Measurements from ENCODE around the gene SMAD3. TPM values are rescaled to one million over a fixed set of nuclear protein-coding genes. Genes with fewer than 3 reads are reported as not detected.

Gene SMAD3
- polyA plus RNA-seq, 1 experiment, result 59.4 TPM

- ChIA-PET CTCF (interaction anchor here (0.7 to 1.8 kb wide), 3 partner anchors 76 to 385 kb away, joined by 3 to 5 read pairs (median 3); no protein-coding TSS in a partner anchor), POLR2A (no interaction called here)
- Histone ChIP-seq H3K27me3 (ENCODE audit: control insufficient read depth, insufficient read depth, low read length) (no peaks in the 10 kb centered on the region), H3K4me3 (ENCODE audit: low read depth, low read length) (no peak overlapping the region), H3K36me3 (ENCODE audit: control insufficient read depth, insufficient read depth, low read length) (no peaks in the 10 kb centered on the region)
- DNase-seq (ENCODE audit: low read depth), result peak; percentile 42
- no peak for TF ChIP-seq CTCF (IDR thresholded peaks at IDR 0.05; ENCODE audit: insufficient read depth, low read depth, low read length)
Observed at GRCh38 chr15:67048281-67049279, 16.8 kb upstream of the SMAD3 start.

- no peak overlapping the region for H3K4me3 ChIP-seq (ENCODE audit: low read depth, low read length)
- DNase-seq (ENCODE audit: low read depth), result peak; percentile 63
- no peak for TF ChIP-seq CTCF (IDR thresholded peaks at IDR 0.05; ENCODE audit: insufficient read depth, low read depth, low read length)
- H3K27me3 ChIP-seq (ENCODE audit: control insufficient read depth, insufficient read depth, low read length), result no peaks in the 10 kb centered on the region
- H3K36me3 ChIP-seq (ENCODE audit: control insufficient read depth, insufficient read depth, low read length), result no peaks in the 10 kb centered on the region
- ChIA-PET POLR2A (interaction anchor here (0.6 kb wide), 1 partner anchor 21 kb away, joined by 3 read pairs; no protein-coding TSS in a partner anchor), CTCF (interaction anchor here (0.7 to 1.8 kb wide), 3 partner anchors 25 to 103 kb away, joined by 3 to 5 read pairs (median 4); no protein-coding TSS in a partner anchor)
Observed at GRCh38 chr15:67049351-67050044, 15.9 kb upstream of the SMAD3 start.

GRCh38 chr15:67050062-67050461, 15.3 kb upstream of the SMAD3 start:
- DNase-seq (ENCODE audit: low read depth), result no peak
- POLR2A ChIA-PET, result interaction anchor here (0.6 kb wide), 1 partner anchor 20 kb away, joined by 3 read pairs; no protein-coding TSS in a partner anchor
- CTCF ChIA-PET, result interaction anchor here (1.4 to 1.8 kb wide), 2 partner anchors 25 to 104 kb away, joined by 4 to 5 read pairs; no protein-coding TSS in a partner anchor

GRCh38 chr15:67050522-67051087, 14.8 kb upstream of the SMAD3 start:
- no peak for DNase-seq (ENCODE audit: low read depth)
- CTCF ChIA-PET, result interaction anchor here (1.4 to 1.8 kb wide), 2 partner anchors 26 to 104 kb away, joined by 4 to 5 read pairs; no protein-coding TSS in a partner anchor
- no peak for TF ChIP-seq CTCF (IDR thresholded peaks at IDR 0.05; ENCODE audit: insufficient read depth, low read depth, low read length)
- Histone ChIP-seq H3K36me3 (ENCODE audit: control insufficient read depth, insufficient read depth, low read length) (no peaks in the 10 kb centered on the region), H3K4me3 (ENCODE audit: low read depth, low read length) (no peak overlapping the region), H3K27me3 (ENCODE audit: control insufficient read depth, insufficient read depth, low read length) (no peaks in the 10 kb centered on the region)
- POLR2A ChIA-PET, result no interaction called here

More at GRCh38 chr15:67050062-67050461, 15.3 kb upstream of the SMAD3 start:
- no peak overlapping the region for H3K4me3 ChIP-seq (ENCODE audit: low read depth, low read length)
- TF ChIP-seq CTCF (IDR thresholded peaks at IDR 0.05; ENCODE audit: insufficient read depth, low read depth, low read length), result no peak
- no peaks in the 10 kb centered on the region for H3K36me3 ChIP-seq (ENCODE audit: control insufficient read depth, insufficient read depth, low read length)
- H3K27me3 ChIP-seq (ENCODE audit: control insufficient read depth, insufficient read depth, low read length), result no peaks in the 10 kb centered on the region

Data from BJ (cell line).